ENCODE data around the gene ZNF503.

Gene ZNF503

DNA sequence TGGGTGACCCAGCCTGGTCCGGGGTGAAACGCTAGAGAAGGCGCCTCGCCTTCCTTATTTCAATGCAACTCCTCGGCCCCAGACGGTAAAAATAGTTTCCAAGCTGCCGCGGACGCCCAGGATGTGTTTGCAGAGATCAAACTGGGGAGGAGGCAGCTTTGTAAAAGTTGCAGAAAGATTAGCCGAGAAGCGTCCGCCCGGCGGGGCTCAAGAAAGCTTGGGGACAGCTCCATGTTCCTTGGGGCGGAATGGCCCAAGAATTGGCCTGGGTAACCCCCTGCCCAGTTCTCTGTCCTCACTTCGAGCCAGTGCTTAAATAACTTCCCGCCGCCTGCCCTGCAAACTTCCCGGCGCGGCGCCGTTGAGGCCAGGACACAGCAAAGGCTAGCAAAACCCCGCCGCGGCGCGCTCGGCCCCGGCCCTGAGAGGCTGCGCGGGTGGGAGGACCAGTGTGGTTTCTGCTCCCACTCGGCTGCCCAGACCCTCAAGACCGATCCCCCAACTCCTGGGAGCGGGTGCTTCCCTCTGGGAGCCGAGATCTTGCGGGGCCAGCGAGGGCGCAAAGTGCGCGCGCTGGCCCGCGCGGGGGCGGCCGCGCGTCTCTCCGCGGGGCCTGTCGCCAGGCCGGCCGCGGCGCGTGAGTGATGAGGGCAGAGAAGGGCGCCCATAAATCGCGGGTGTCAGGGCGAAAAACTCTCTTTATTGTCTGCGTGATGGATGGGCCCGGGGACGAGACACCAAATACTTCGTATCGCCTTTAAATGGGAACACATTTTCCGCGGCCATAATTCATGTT is 6.3 kb upstream of the ZNF503 start:
- FAIRE-seq (no peak), DNase-seq (ENCODE audit: low spot score) (no peak)

DNA sequence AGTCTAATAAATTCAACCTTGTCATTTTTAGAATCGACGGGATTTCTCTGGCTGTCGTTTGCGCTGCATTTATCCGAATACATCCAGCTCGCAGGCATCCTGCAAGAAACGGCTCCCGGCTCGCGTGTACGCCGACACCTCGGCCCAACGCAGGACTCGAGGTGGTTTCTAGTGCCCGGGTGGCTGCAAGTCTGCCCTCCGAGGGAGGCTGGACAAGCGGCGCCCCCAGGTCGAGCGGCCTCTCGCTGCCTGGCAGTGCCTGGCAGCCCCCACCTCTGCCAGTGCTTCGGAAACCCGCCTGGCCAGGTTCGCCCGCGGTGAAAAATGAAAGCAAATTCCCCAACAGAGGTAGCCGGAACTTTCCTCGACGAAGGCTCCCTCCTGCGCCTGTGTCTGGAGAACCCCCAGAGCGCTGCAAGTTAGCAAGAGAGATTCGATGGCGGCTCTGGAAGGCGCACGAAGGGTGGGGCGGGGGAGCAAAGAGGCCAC is 5.7 kb upstream of the ZNF503 start:
- no peak for DNase-seq (ENCODE audit: low spot score)
- FAIRE-seq = no peak

DNA sequence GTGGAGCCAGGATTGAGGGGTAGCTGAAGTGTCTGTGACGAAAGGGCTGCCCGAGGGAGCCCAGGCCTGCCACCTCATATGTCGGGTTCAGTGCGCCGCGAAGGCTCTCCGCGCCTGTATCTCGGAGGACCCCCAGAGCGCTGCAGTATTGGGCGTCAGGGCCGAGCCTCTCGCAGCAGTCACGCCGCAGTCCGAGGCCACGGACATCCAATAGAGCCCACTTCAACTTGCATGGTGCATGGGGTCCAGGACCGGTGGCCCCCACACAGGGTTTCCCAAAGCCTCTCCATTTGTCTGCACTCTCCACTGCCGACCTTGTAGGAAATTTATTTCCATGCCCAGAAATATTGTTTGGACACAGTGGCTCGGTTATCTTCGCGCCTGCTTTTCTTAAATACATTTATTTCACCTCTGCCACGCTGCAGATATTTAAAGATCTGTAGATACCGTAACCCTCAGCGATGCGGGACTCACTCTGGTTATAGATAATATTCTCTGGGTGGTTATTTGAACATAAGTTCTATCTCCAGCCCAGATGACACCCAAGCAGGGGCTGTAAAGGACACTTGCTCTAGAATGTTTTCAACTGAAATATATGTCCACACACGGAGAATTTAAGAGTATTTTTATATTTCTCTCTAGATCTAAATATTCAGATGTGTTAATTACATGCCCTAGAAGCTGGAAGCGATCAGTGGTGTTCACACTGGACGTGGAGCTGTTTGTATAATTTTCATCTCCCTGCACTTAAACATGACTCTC is 5.1 kb upstream of the ZNF503 start:
- DNase-seq (ENCODE audit: low spot score) (no peak), FAIRE-seq (no peak)

DNA sequence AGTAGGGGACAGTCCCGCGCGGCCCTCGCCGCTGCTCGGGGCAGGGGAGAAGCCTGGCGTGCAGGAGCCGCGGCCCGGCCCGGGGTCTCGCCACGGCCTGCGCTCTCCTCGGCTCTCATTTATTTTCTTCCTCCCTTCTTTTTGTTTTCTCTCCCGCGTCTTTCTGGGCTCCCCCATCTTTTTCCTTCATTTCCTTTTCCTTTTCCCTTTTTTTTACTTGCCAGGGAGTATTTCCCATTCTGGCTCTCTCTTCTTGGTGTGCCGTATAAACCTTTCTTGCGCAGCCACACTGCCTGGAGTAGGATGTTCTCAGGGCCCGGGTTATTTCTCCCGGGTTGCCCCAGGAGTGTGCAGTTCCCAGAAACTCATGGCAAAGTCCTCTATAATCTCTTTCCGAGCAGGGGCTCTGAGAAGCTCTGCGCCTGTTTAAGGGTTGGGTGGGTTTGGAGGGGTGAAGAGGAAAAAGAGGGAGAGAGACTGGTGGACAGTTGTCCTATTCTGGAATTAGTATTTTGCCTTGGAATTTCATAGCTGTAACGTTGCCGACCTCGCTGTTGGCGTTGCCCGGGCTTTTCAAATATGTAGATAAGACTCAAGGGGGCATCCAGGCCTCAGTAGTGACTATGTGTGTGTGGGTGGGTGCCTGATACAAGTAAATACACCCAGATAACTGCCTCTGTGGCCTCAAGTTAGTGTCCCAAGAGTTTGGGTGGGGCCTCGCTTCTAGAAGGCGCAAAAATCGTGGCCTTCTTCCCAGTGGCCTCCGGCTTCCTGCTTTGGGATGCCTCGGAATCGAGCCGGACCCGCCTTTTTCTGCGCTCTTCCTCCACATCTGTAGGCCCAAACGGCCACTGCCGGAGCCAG is 4.3 kb upstream of the ZNF503 start:
- FAIRE-seq (no peak), DNase-seq (ENCODE audit: low spot score) (no peak)

DNA sequence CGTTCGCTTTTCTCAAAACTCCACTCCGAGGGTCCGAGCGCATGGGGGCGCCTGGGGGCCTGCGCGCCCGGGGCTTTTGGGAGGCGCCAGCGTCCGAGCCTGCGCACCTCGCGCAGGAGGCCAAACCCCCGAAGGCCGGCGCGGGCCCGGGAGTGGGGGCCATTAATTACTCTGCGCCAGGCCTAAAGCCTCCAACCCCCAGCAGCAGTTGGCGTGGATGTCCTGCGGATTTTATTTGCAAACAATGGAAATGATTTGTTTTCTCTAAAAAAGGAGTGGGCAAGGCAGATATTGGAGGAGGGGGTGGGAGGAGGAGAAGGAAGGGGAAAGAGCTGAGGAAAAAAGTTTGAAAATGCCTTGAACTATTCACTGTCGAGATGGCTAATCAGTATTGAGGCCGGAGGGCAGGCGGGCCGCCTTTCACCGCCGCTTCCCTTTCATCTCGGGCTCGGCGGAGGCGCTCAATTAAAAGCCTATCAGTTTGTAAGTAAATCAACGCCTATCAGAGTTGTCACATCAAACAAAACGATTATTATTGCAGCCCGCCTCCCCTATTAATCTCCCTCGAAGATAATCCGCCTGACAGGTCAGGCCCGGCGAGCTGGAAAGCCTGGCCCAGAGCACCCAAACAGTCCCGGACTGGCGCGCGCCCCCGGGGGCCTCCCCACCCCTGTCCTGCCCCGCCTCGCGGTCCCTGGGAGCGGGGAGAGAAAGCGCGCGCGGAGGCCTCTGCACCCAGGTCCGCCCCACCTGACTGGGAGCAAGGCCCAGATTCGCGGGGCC is 3.4 kb upstream of the ZNF503 start:
- no peak for DNase-seq (ENCODE audit: low spot score)
- FAIRE-seq = no peak

DNA sequence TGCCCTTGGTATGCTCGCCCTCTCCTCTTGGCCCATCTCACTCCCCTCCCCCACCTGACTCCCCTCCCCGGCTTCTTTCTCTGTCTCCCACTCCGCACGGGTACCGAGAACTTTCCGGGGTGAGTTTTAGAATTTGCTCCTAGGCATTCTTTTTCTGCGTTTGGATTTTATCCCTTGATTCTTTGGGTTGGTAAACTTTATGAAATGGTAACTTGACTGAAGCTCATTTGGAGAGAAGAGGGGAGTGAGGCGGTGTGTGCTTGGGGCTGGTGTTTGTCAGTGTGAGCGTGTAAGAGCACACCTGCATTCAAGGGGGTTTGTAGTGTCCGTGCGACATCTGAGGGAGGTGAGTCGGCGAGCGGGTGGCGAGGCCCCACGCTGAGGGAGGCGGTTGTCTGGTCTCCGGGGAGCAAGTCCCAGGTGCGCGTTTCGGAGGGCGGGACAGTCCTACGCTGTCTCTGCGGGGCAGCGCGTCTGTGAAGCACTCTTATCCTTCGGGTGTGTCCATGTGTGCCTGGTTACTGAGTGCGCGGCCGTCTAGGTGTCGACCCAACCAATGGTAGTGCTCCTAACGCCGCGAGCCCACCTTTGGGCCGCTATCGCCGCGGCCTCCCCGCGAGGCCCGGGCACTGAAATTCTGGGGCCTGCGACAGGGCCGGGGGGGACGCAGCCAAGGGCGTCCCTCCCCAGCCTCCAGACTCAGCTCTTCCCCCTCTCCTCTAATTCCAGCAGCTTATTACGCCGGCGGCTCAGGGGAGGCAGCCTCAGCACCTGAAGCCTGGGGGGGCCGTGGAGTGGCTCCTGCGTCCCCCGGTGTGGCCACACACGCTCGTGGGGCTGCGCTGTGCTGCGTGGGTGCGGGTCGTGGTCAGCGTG is 2.6 kb upstream of the ZNF503 start:
- no peak for DNase-seq (ENCODE audit: low spot score)
- no peak for FAIRE-seq

DNA sequence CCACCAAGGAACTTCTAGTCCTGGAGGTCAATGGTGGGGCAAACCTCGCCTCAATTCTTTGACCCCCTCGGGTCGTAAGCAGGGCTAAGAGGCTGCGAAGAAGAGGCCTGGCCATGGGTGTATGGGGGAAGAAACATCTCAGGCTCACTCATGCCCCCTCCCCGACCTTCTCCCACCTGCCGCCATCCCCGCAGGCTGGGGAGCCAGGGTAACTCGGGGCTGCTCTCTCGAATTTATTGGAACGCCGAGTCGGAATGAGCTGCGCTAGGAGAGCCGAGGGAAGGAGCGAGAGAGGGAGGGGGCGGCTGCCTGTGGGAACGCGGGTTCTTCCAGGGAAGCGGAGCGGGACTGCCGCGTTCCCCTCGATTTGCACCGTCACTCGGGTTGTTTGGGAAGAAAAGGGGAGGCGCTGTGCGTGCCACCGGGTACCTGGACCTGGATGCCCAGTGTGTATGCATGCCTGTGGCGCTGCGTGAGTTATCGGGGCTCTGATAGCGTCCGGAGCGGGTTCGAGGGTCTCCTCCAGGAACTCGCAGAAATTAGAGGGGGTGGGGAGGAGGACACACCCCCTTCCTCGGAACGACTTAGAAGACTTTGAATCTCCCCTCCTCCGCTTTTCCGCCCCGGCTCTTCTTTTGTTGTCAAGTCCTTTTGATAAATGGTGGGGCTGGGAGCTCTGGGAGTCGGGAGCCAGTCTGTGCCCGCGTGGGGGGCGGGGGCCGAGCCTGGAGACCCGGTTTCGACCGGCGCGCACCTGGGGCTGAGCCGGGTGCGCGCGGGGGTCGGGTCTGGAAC is 1.8 kb upstream of the ZNF503 start:
- DNase-seq (ENCODE audit: low spot score) = no peak

DNA sequence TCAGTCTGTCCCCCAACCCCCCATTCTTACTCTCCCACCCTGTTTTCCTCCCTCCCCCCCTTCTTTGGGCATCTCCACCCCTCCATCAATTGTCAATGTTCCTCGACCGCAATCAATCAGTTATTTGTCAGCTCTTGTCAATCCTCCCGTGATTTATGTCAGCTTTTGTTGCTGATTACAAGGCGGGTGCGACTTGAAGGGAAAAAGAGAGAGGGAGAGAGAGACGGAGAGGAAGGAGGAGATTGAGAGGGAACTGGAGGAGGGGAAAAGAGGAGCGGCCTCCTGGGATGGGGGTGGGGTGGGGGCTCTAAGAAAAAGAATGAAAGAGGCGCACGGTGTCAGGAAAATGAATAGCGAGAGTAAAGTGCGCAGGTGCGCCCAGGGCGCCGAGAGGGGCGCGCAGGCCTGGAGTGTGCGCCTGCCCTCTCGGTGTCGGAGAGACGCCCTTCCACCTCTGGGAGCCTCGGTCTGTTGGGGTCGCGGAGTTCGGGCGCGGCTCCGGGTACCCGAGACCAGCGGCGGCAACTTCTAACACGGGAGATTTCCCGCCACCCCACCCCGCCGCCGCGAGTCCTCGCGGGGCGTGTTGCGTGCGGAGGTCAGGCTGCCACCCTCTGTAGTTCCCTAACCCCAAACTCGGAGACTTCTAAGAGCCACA is 1.1 kb upstream of the ZNF503 start:
- DNase-seq (ENCODE audit: low spot score) (no peak), FAIRE-seq (peak; percentile 46)

More for the DNA sequence above, 1.8 kb upstream of the ZNF503 start:
- FAIRE-seq = no peak

DNA sequence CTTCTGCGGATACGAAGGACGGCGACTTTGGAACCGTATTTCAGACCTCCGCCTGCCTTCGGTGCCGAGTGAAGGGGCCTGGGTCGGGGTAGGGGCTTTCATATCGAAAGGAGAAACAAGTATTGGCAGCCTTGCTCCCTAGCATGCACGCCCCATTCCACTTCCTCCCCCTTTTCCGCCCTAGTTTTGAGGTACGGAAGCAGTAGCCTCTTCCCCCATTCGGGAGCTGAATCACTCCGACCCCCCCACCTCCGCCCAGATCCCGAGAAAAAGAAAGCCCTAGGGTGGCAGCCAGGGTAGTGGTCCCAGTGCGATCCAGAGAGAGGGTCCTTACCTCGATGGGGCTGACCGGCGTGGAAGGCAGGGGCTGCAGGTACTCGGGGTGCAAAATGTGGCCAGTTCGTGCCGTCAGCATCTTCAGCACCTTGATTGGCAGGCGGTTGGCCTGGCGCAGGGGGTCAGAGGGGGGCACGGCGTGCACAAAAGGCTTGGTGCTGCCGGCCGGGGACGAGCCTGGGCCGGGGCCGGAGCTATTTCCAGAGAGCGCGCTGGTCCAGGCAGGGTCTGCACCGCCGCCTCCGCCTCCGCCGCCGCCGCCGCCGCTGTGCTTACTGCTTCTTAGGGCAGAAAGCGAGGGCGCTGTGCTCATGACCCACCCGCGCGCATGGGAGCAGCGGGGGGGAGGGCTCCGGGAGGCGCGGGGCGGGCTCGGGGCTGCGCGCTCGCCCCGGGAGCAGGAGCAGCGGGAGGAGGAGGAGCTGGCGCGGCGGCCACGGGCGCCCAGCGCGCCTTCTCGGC is 594 bp downstream of the ZNF503 start:
- FAIRE-seq (peak; percentile 66), DNase-seq (ENCODE audit: low spot score) (no peak)

DNA sequence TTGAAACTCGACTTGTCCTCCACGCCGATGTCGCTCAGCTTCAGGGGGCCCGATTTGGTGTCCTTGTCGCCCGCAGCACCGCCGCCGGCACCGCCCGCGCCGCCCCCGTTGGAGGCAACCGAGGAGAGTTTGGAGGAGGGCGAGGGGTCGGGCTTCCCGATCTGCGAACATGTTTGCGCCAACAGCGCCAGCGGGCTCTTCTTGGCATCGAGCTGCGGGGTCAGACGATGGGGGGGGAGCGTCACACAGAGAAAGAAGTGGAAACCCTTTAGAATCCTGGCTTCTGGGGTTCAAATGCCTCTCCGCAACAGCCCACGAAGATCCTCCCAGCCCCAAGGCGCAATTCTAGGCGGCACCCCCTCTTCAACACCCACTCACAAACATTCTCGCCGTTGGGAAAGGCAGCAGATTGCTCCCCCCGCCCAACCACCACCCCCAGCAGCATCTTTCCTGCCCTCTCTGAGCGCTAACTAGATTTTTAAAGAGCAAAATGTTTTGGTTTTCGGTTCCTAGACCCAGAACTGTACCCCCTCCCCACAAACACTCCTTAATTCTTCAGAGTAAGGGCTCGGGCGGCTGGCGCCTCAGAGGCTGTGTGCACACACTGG is 1.3 kb downstream of the ZNF503 start:
- FAIRE-seq (no peak), DNase-seq (ENCODE audit: low spot score) (no peak)

DNA sequence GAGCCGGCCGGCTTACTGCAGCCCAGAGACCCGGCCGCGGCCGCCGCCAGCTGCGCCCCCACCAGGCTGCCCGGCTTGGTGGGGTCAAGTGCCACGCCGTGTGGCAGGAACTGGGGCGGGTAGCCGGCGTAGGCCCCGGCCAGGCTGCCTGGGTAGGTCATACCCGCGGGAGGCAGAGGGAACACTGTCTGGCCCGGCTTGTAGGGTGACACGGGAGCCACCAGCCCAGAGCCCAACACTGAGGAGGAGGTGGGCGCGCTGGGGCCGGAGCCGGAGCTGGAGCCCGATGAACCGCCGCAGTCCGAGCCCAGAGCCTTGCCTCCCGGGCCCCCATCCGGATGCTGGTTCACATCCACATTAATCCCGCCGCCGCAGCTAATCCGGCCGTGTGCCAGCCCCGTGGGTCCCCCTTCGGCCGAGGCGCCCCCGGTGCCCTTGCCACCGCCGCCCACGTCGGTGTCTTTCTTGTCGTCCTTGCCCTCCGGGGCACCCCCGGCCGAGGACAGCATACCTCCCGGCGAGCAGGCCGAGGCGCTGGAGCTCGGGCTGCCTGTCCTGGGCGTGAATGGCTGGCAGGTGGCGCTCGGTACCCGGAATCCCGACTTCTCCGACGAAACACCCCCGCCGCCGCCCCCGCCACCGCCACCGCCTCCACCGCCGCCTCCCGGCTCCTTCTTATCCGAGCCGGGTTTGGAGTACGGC is 2.0 kb downstream of the ZNF503 start:
- FAIRE-seq (peak; percentile 17), DNase-seq (ENCODE audit: low spot score) (peak; percentile 45)

DNA sequence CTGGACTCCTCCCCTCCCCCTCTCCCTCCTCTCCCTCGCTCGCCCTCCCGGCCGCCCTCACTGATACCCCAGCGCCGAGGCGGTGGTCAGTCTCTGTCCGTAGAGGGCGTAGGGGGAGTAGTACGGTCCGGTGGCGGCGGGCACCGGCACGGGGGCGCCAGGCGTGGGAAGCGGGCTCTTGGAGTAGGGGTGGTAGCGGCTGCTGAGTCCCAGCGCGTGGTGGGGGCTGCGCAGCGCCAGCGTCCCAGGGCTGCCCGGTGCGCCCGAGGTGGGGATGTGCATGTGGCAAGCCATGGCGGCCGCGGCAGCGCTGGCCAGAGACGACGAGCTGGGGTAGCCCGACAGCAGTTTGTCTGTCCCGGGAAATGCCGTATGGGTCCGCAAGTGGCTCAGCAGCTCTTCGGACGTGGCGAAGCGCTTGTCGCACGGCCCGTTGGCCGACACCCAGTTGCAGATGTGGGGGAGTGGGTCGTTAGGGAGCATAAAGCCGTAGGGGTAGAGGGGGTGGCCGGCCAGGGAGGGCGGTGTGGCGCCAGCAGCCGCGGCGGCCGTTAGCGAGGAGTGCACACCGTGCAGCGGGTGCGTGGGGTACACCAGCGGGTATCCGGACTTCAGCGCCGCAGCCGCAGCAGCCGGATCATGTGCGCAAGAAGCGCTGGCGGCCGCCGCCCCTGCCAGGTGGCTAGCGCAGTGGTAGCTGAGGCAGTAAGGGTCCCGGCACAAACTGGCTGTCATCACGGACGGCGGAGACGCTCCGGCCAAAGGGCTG is 2.7 kb downstream of the ZNF503 start:
- DNase-seq (ENCODE audit: low spot score) (no peak), FAIRE-seq (no peak)

DNA sequence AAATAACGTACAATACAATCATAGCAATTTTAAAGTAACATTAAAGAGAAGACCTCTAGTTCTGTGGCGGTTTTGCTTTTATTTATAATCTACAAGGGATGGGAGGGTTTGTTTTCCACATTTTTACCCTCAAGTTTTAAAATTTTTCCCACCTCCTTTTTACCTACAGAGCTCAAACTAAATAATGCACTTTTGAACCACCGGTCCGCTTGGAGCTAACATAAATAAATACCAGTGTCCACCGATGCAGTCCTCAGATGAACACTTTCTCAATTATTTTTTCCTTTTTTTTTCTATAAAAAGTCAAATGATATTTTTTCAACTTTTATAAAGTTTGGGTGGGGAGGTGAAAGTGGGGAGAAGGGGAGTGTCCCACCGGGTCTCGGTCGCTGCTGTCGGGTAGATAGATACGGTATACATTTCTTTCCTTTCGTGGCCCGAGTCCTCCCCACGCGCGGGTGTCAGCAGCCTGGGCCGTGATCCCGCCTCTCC is 3.3 kb downstream of the ZNF503 start:
- FAIRE-seq = no peak
- DNase-seq (ENCODE audit: low spot score) = no peak

DNA sequence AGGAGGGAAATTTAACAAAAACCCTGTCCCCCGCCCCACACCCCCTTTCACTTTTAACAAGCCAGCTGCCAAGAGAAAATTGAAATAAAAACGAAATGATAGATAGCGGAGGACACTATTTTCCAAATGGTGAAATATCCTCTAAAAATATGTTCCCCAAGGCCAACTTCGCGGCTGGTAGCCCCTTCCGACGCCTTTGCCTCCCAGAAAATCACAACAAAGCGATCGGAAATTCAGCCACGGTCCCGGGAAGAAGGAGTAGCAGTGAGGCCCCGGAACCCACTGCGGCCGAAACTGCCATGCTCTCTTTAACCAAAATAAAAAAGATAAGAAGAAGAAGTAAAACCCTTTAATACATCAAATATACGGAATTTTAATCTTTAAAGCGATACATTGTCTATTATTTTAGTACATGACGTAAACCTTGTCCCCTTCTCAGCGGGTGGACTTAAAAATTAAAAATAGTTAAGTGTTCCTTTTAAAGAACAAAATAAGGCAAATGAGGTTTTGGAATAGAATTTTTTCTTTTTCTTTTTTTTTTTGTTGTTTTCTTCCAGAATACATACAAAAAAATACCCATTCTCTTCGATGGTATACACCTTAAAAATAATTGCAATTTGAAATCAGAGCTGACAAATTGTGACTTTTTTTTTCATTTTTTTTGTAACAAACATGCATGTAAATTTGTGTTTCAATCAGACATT is 3.9 kb downstream of the ZNF503 start:
- FAIRE-seq (no peak), DNase-seq (ENCODE audit: low spot score) (no peak)

Measured in urothelium cell line (cell line).